Ovary (tissue), 3 donors: Measurements from ENCODE around the gene SNX5.

Experiments
- CTCF ChIP-seq, 3 donors: fragments of 450-650 bp in 2 of 3; fragments of 200-600 bp in 1 of 3; IDR thresholded peaks; one replicate each; pipeline versions ENCODE4 v1.5.1 to v1.8.0; 2016 to 2022; ENCODE audit warnings: antibody characterized with exemption in 3 of 3, mild to moderate bottlenecking in 1 of 3
- EP300 ChIP-seq: sonication (generic); formaldehyde crosslinking; IDR thresholded peaks from one replicate; pipeline ENCODE4 v1.6.1; 2017; ENCODE audit warnings: antibody characterized with exemption
- POLR2A ChIP-seq: fragments of 450-650 bp; IDR thresholded peaks from one replicate; pipeline ENCODE4 v1.6.1; 2017; ENCODE audit warnings: antibody characterized with exemption, mild to moderate bottlenecking, moderate library complexity
- donor health status: DM: no; HTN: no; CAD: no.

GRCh38 chr20:17998446-17998845 is 29.9 kb upstream of the SNX5 start:
- TF ChIP-seq POLR2A (no peak), CTCF (IDR thresholded peaks at IDR 0.05) (no peak), EP300 (no peak)
